A673 (cell line): Measurements from ENCODE around the gene SLC7A1. TPM values are rescaled to one million over a fixed set of nuclear protein-coding genes. Genes with fewer than 3 reads are reported as not detected.

ENCODE experiments used
- BruUV-seq: library from RNA; stranded (reverse); fragments of 400-500 nt; replicated peaks from 2 replicates; lab custom pipeline; 2021; lab: Mats Ljungman, UMichigan
- CTCF ChIA-PET: fragments of 300-600 bp; sonication (Branson Sonifier 250); formaldehyde crosslinking; loops from one replicate; lab custom pipeline; 2022; ENCODE audit warnings: antibody characterized with exemption; lab: Charles Lee
- POLR2A ChIA-PET: fragments of 300-600 bp; sonication (Branson Sonifier 250); formaldehyde crosslinking; loops from one replicate; lab custom pipeline; 2022; ENCODE audit warnings: antibody characterized with exemption; ENCODE audit not compliant: low non-redundant PET; lab: Charles Lee
- DNase-seq: peaks from one replicate; pipeline ENCODE4 v3.0.0-alpha.2; 2015; ENCODE audit warnings: low spot score
- H3K27ac ChIP-seq: fragments of 200-600 bp; sonication (generic); 2 replicates; pipeline ENCODE4 v1.5.1; 2016; ENCODE audit warnings: mixed run types, low read depth, mild to moderate bottlenecking, mixed read lengths, antibody characterized with exemption, low read length; ENCODE audit not compliant: poor library complexity, severe bottlenecking
- H3K27me3 ChIP-seq: fragments of 200-600 bp; sonication (generic); replicated peaks from 2 replicates; pipeline ENCODE4 v1.6.1; 2017; ENCODE audit warnings: mixed run types, low read depth, mild to moderate bottlenecking, mixed read lengths, antibody characterized with exemption, low read length; ENCODE audit not compliant: insufficient read depth, poor library complexity
- H3K36me3 ChIP-seq: fragments of 200-600 bp; sonication (generic); 2 replicates; pipeline ENCODE4 v1.6.1; 2016; ENCODE audit warnings: mixed run types, mild to moderate bottlenecking, mixed read lengths, antibody characterized with exemption, low read length; ENCODE audit not compliant: insufficient read depth, poor library complexity, severe bottlenecking
- H3K4me1 ChIP-seq: fragments of 200-600 bp; sonication (generic); 2 replicates; pipeline ENCODE4 v1.6.1; 2017; ENCODE audit warnings: mixed run types, mild to moderate bottlenecking, mixed read lengths, antibody characterized with exemption, low read length; ENCODE audit not compliant: insufficient read depth, poor library complexity, severe bottlenecking
- H3K4me3 ChIP-seq: fragments of 200-600 bp; sonication (generic); 2 replicates; pipeline ENCODE4 v1.5.1; 2016; ENCODE audit warnings: low read depth, mixed run types, mild to moderate bottlenecking, mixed read lengths, low read length; ENCODE audit not compliant: poor library complexity, severe bottlenecking
- H3K9me3 ChIP-seq: fragments of 200-600 bp; sonication (generic); 2 replicates; pipeline ENCODE4 v1.6.1; 2016; ENCODE audit warnings: mixed run types, low read depth, mild to moderate bottlenecking, mixed read lengths, antibody characterized with exemption, low read length; ENCODE audit not compliant: poor library complexity, severe bottlenecking
- EZH2 ChIP-seq: fragments of 200-600 bp; sonication (generic); IDR thresholded peaks from 2 replicates; pipeline ENCODE4 v1.6.1; 2017; ENCODE audit warnings: borderline replicate concordance, low read depth, mild to moderate bottlenecking, mixed read lengths, antibody characterized with exemption, low read length; ENCODE audit not compliant: poor library complexity, severe bottlenecking
- intact Hi-C: fragments of 100-400 bp; cut with micrococcal nuclease; formaldehyde crosslinking; loops from one replicate; pipeline ENCODE4 v1.10.0; 2022; ENCODE audit not compliant: unreplicated experiment
- total RNA-seq: library from RNA; stranded (reverse); gene quantifications from 2 replicates; pipeline ENCODE4 v1.2.3, GENCODE V29; 2021
- TF ChIP-seq, protein P1 (sequence below): fragments of 300-800, 200-600 bp; sonication (generic); conservative IDR thresholded peaks from 2 replicates; pipeline ENCODE4 v1.5.1; 2017; ENCODE audit warnings: low read depth, mild to moderate bottlenecking, antibody characterized with exemption, low read length, moderate library complexity, mixed read lengths

SLC7A1 gene
- total RNA-seq, 1 experiment from 2014 or later = 81.6 TPM

DNA sequence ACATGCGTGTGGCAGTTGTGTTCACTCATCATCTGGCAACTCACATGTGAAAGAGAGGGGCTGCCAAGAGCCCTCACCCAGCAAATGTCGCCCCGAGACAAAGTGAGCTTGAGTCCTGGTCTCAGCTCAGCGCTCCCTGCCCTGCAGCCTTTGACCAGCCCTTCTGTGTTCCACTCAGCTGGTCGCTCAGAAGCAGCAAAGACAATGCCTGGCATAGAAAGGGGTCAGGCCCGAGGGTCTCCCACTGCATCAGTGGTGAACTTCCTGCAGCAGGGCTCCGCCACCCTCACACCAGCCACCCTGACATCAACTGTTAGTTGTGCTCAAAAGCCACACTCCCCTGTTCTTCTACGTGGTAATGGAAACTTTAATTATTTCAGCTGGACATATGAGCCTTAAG, 68.0 kb downstream of the SLC7A1 start:
- CTCF ChIA-PET = interaction anchor here (0.7 kb wide), 1 partner anchor 85 kb away, joined by 3 read pairs; no protein-coding TSS in a partner anchor
- H3K36me3 ChIP-seq = peaks cover 55% of the 10 kb centered on the region
- no peak overlapping the region for H3K4me3 ChIP-seq
- TF ChIP-seq, protein P1, sequence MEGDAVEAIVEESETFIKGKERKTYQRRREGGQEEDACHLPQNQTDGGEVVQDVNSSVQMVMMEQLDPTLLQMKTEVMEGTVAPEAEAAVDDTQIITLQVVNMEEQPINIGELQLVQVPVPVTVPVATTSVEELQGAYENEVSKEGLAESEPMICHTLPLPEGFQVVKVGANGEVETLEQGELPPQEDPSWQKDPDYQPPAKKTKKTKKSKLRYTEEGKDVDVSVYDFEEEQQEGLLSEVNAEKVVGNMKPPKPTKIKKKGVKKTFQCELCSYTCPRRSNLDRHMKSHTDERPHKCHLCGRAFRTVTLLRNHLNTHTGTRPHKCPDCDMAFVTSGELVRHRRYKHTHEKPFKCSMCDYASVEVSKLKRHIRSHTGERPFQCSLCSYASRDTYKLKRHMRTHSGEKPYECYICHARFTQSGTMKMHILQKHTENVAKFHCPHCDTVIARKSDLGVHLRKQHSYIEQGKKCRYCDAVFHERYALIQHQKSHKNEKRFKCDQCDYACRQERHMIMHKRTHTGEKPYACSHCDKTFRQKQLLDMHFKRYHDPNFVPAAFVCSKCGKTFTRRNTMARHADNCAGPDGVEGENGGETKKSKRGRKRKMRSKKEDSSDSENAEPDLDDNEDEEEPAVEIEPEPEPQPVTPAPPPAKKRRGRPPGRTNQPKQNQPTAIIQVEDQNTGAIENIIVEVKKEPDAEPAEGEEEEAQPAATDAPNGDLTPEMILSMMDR = no peak
- no peak for TF ChIP-seq EZH2
- POLR2A ChIA-PET = no interaction called here
- no peaks in the 10 kb centered on the region for H3K27me3 ChIP-seq
- intact Hi-C loops = no loop called here
- no peak overlapping the region for H3K27ac ChIP-seq
- DNase-seq = no peak
- BruUV-seq = no TSS peak
- no peaks in the 10 kb centered on the region for H3K4me1 ChIP-seq
- no peaks in the 10 kb centered on the region for H3K9me3 ChIP-seq

DNA sequence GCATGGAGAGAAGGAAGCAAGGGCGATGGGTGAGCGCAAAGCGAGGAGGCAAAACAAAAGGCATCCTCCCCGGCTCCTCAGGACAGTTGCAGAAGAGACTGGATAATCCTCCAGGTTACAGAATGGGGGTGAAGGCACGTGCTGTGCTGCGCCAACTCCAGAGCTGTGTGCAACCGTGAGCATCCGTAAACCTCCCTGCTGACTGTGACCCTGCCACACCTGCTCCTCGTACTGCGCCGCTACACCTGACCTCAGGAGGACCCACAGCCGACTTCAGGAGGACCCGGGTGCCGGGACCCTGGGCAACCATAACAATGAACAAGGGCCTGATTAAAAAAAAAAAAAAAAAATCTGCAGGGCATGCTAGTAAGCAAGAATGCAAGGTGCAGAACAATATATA, 68.7 kb downstream of the SLC7A1 start:
- ChIA-PET CTCF (interaction anchor here (0.7 kb wide), 1 partner anchor 84 kb away, joined by 3 read pairs; no protein-coding TSS in a partner anchor), POLR2A (no interaction called here)
- no peak for TF ChIP-seq EZH2
- TF ChIP-seq, protein P1 = no peak
- DNase-seq = no peak
- no peak overlapping the region for H3K4me3 ChIP-seq
- no peaks in the 10 kb centered on the region for H3K27me3 ChIP-seq
- H3K27ac ChIP-seq = no peak overlapping the region
- intact Hi-C loops = no loop called here
- no TSS peak for BruUV-seq
- H3K36me3 ChIP-seq = peaks cover 55% of the 10 kb centered on the region
- H3K9me3 ChIP-seq = no peaks in the 10 kb centered on the region
- H3K4me1 ChIP-seq = no peaks in the 10 kb centered on the region

DNA sequence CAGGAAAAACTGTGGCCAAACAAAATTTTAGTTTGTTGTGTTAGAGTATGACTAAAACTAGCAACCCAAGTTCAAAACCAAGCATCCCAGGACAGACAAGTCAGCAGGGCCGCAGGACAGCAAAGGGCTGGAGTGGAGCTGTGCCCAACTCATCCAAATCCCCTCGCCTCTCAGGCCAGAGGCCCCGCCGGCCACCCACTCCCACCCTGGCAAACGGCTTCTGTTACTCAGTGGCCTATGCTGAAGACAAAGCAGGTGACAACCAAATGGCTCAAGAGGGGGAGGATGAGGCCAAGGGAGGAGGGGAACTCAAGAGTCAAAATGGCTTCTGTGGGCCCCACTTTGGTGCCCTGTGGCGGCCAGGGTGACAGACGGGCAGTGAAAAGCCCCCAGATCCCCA, 69.7 kb downstream of the SLC7A1 start:
- ChIA-PET CTCF (no interaction called here), POLR2A (no interaction called here)
- H3K36me3 ChIP-seq = peaks cover 57% of the 10 kb centered on the region
- intact Hi-C loops = no loop called here
- no peak for DNase-seq
- H3K4me3 ChIP-seq = no peak overlapping the region
- TF ChIP-seq EZH2 = no peak
- TF ChIP-seq, protein P1 = no peak
- H3K27ac ChIP-seq = no peak overlapping the region
- no TSS peak for BruUV-seq
- H3K27me3 ChIP-seq = no peaks in the 10 kb centered on the region
- no peaks in the 10 kb centered on the region for H3K9me3 ChIP-seq
- H3K4me1 ChIP-seq = peaks cover 1% of the 10 kb centered on the region
